Duodenal mucosa (tissue), 2 donors: Measurements from ENCODE around the gene HOXD9.

Experiments
- H3K27ac ChIP-seq: one replicate; pipeline ENCODE4 v1.7.0; 2013; ENCODE audit warnings: low read depth, low read length
- H3K27me3 ChIP-seq, 2 donors: one replicate each; pipeline ENCODE4 v1.7.0; 2013; ENCODE audit warnings: low read length in 2 of 2, control low read depth in 1 of 2; ENCODE audit not compliant: insufficient read depth in 2 of 2, control insufficient read depth in 1 of 2
- H3K36me3 ChIP-seq, 2 donors: one replicate each; pipeline ENCODE4 v1.7.0; 2013; ENCODE audit warnings: low read length in 2 of 2, control low read depth in 1 of 2; ENCODE audit not compliant: insufficient read depth in 2 of 2, control insufficient read depth in 1 of 2
- H3K4me1 ChIP-seq, 2 donors: one replicate each; pipeline ENCODE4 v1.7.0; 2013; ENCODE audit warnings: low read length in 2 of 2, control low read depth in 1 of 2; ENCODE audit not compliant: insufficient read depth in 2 of 2, control insufficient read depth in 1 of 2
- H3K4me3 ChIP-seq, 2 donors: one replicate each; pipeline ENCODE4 v1.7.0; 2013; ENCODE audit warnings: low read length in 2 of 2, low read depth in 1 of 2
- H3K9ac ChIP-seq, 2 donors: one replicate each; pipeline ENCODE4 v1.7.0; 2013; ENCODE audit warnings: low read length in 2 of 2, low read depth in 1 of 2
- H3K9me3 ChIP-seq, 2 donors: one replicate each; pipeline ENCODE4 v1.7.0; 2013; ENCODE audit warnings: low read length in 2 of 2, control low read depth in 1 of 2; ENCODE audit not compliant: control insufficient read depth in 1 of 2

HOXD9 gene

GRCh38 chr2:176121190-176122051 lies 1.1 kb upstream of the HOXD9 start:
- Histone ChIP-seq H3K27me3 (peaks cover 90 to 95% of the 10 kb centered on the region in 2 donors), H3K36me3 (no peaks in the 10 kb centered on the region), H3K27ac (no peak overlapping the region), H3K4me1 (no peaks in the 10 kb centered on the region), H3K4me3 (no peak overlapping the region), H3K9me3 (no peaks in the 10 kb centered on the region), H3K9ac (no peak overlapping the region)

- no peak overlapping the region for H3K9ac ChIP-seq
- no peaks in the 10 kb centered on the region for H3K9me3 ChIP-seq
- H3K4me1 ChIP-seq: no peaks in the 10 kb centered on the region
- H3K27me3 ChIP-seq: peaks cover 88 to 93% of the 10 kb centered on the region in 2 donors
- peak overlapping the region; percentile 43 to 50 for H3K4me3 ChIP-seq
- H3K27ac ChIP-seq: peak overlapping the region; percentile 10
- no peaks in the 10 kb centered on the region for H3K36me3 ChIP-seq
Measured at GRCh38 chr2:176122052-176122682, 352 bp upstream of the HOXD9 start.

GRCh38 chr2:176123411-176124109 lies 1.0 kb downstream of the HOXD9 start:
- no peak overlapping the region for H3K9ac ChIP-seq
- no peak overlapping the region for H3K27ac ChIP-seq

GRCh38 chr2:176124110-176124946 lies 1.8 kb downstream of the HOXD9 start:
- Histone ChIP-seq H3K4me3 (no peak overlapping the region), H3K9me3 (no peaks in the 10 kb centered on the region), H3K27ac (no peak overlapping the region), H3K9ac (no peak overlapping the region), H3K4me1 (no peaks in the 10 kb centered on the region), H3K36me3 (no peaks in the 10 kb centered on the region), H3K27me3 (peaks cover 92 to 95% of the 10 kb centered on the region in 2 donors)

More at GRCh38 chr2:176123411-176124109, 1.0 kb downstream of the HOXD9 start:
- Histone ChIP-seq H3K4me3 (no peak overlapping the region), H3K36me3 (no peaks in the 10 kb centered on the region), H3K4me1 (no peaks in the 10 kb centered on the region), H3K27me3 (peaks cover 89 to 93% of the 10 kb centered on the region in 2 donors), H3K9me3 (no peaks in the 10 kb centered on the region)

- H3K9ac ChIP-seq: no peak overlapping the region
- peak overlapping the region; percentile 32 for H3K27ac ChIP-seq
- H3K9me3 ChIP-seq: no peaks in the 10 kb centered on the region
- H3K27me3 ChIP-seq: peaks cover 86 to 90% of the 10 kb centered on the region in 2 donors
- H3K4me1 ChIP-seq: no peaks in the 10 kb centered on the region
- H3K36me3 ChIP-seq: no peaks in the 10 kb centered on the region
- no peak overlapping the region for H3K4me3 ChIP-seq
Measured at GRCh38 chr2:176124947-176125771, 2.6 kb downstream of the HOXD9 start.

- H3K9ac ChIP-seq: no peak overlapping the region
- no peak overlapping the region for H3K27ac ChIP-seq
- H3K27me3 ChIP-seq: peaks cover 84 to 89% of the 10 kb centered on the region in 2 donors
- no peaks in the 10 kb centered on the region for H3K36me3 ChIP-seq
- H3K4me1 ChIP-seq: no peaks in the 10 kb centered on the region
- no peak overlapping the region for H3K4me3 ChIP-seq
- no peaks in the 10 kb centered on the region for H3K9me3 ChIP-seq
Measured at GRCh38 chr2:176125772-176126054, 3.2 kb downstream of the HOXD9 start.

GRCh38 chr2:176126929-176127773 lies 4.6 kb downstream of the HOXD9 start:
- Histone ChIP-seq H3K27me3 (peaks cover 81 to 88% of the 10 kb centered on the region in 2 donors), H3K9me3 (no peaks in the 10 kb centered on the region), H3K36me3 (no peaks in the 10 kb centered on the region), H3K4me3 (no peak overlapping the region), H3K9ac (no peak overlapping the region), H3K4me1 (no peaks in the 10 kb centered on the region), H3K27ac (no peak overlapping the region)

GRCh38 chr2:176127774-176128072 lies 5.2 kb downstream of the HOXD9 start:
- Histone ChIP-seq H3K27ac (no peak overlapping the region), H3K4me1 (no peaks in the 10 kb centered on the region), H3K4me3 (no peak overlapping the region), H3K9me3 (no peaks in the 10 kb centered on the region), H3K36me3 (no peaks in the 10 kb centered on the region), H3K9ac (no peak overlapping the region), H3K27me3 (peaks cover 81 to 88% of the 10 kb centered on the region in 2 donors)
